Transverse colon (tissue), 4 donors: ENCODE data around the gene TJP2. TPM values are rescaled to one million over a fixed set of nuclear protein-coding genes. Genes with fewer than 3 reads are reported as not detected.

Source experiments
- DNase-seq: peaks from one replicate; pipeline ENCODE4 v3.0.0-alpha.2; 2019
- H3K27ac ChIP-seq, 4 donors: fragments of 200-600 bp; sonication (generic); 2 replicates each; pipeline ENCODE4 v1.5.1; 2016 to 2018; ENCODE audit warnings: inconsistent platforms in 4 of 4
- H3K27me3 ChIP-seq: fragments of 200-600 bp; sonication (generic); 2 replicates; pipeline ENCODE4 v1.5.1; 2017; ENCODE audit warnings: inconsistent platforms
- H3K36me3 ChIP-seq, 4 donors: fragments of 200-600 bp; sonication (generic); 2 replicates each; pipeline ENCODE4 v1.5.1; 2017 to 2019; ENCODE audit warnings: inconsistent platforms in 4 of 4
- H3K4me1 ChIP-seq, 4 donors: fragments of 200-600 bp; sonication (generic); 2 replicates each; pipeline ENCODE4 v1.5.1; 2017 to 2020; ENCODE audit warnings: inconsistent platforms in 4 of 4
- H3K4me3 ChIP-seq, 4 donors: fragments of 200-600 bp; sonication (generic); 1 replicate in 1 of 4; 2 replicates in 3 of 4; pipeline versions ENCODE4 v1.5.1 to v1.6.1; 2017 to 2019; ENCODE audit warnings: inconsistent platforms in 4 of 4
- H3K9me3 ChIP-seq, 2 donors: fragments of 200-600 bp; sonication (generic); 2 replicates each; pipeline ENCODE4 v1.5.1; 2017 to 2019; ENCODE audit warnings: inconsistent platforms in 2 of 2
- EP300 ChIP-seq: sonication (generic); formaldehyde crosslinking; IDR thresholded peaks from one replicate; pipeline ENCODE4 v1.6.1; 2017; ENCODE audit warnings: antibody characterized with exemption, low read depth
- POLR2A ChIP-seq: fragments of 450-650 bp; IDR thresholded peaks from one replicate; pipeline ENCODE4 v1.6.1; 2016; ENCODE audit warnings: antibody characterized with exemption, mild to moderate bottlenecking, moderate library complexity
- POLR2AphosphoS5 ChIP-seq, 3 donors: sonication (generic); formaldehyde crosslinking; IDR thresholded peaks; one replicate each; pipeline ENCODE4 v1.6.1; 2016; ENCODE audit warnings: antibody characterized with exemption in 3 of 3
- WGBS, 2 donors: methylation state at CpG; one replicate each; pipeline ENCODE4 v1.1.5; 2018; ENCODE audit warnings: low coverage in 1 of 2; 5-methylcytosine and 5-hydroxymethylcytosine counted together
- in situ Hi-C, 4 donors: fragments of 200-750 bp; cut with MboI; loops; one replicate each; pipeline versions ENCODE4 v1.15.0 to v1.15.1; 2017; ENCODE audit warnings: low sequenced_read_pairs in 3 of 4, low pct_ligation_motif_present in 1 of 4, low pct_unique_long_range_greater_than_20kb in 1 of 4
- intact Hi-C: fragments of 100-400 bp; cut with DNase I; formaldehyde crosslinking; loops from one replicate; pipeline ENCODE4 v1.15.1; 2023; ENCODE audit warnings: low total_unique reads
- total RNA-seq, 4 donors: library from RNA; depleted of rRNA; stranded (reverse); fragments of >200 nt; gene quantifications; one replicate each; pipeline ENCODE4 v1.1.0, GENCODE V29; 2016
- TF ChIP-seq, protein P1 (sequence below), 5 experiments: fragments of 200-600 bp in 3 of 5; fragments of 450-650 bp in 2 of 5; sonication (generic) in 3 of 5; IDR thresholded peaks; 1 replicate in 2 of 5; 2 replicates in 3 of 5; pipeline ENCODE4 v1.5.1; 2016 to 2017; ENCODE audit warnings: antibody characterized with exemption in 5 of 5, inconsistent platforms in 3 of 5, mild to moderate bottlenecking in 2 of 5, moderate library complexity in 1 of 5

TJP2 gene
- total RNA-seq, 4 donors from 2014 or later = 128 to 282 (median 202) TPM

DNA sequence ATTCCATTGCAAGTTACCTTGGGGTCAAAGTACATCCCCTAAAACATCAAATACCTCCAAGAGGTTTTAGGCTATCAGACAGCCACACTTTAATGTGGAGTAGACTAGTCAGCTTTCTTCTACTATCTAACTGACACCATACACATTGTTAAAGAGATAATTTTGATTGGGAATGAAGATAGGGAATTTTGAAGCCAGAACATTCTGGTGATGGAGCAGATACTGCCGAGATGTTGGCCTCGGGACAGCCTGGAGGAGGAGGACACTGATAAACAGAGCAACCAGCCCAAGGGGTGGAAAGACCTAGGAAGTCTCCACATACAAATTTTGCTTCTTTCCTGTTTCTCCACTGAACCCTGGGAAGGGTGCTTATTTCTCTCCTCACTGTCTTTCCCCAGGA, 14.9 kb downstream of the TJP2 start:
- in situ Hi-C loops (loop anchor here in 1 of 4 donors (25.0 kb wide), 1 partner anchor 127 kb away; no protein-coding TSS in a partner anchor), intact Hi-C loops (no loop called here)
- H3K4me3 ChIP-seq = no peak overlapping the region
- no peak for DNase-seq
- no peaks in the 10 kb centered on the region for H3K36me3 ChIP-seq
- WGBS, 2 donors = 94 to 95% methylated on average over 2 of the region's 2 CpGs
- H3K9me3 ChIP-seq = no peaks in the 10 kb centered on the region
- peaks cover 0 to 17% (median 11%) of the 10 kb centered on the region in 4 donors for H3K4me1 ChIP-seq
- H3K27ac ChIP-seq = no peak overlapping the region
- no peaks in the 10 kb centered on the region for H3K27me3 ChIP-seq
- TF ChIP-seq EP300 = no peak
- no peak for TF ChIP-seq POLR2A
- no peak for TF ChIP-seq POLR2AphosphoS5 (IDR thresholded peaks at IDR 0.05)
- TF ChIP-seq, protein P1, sequence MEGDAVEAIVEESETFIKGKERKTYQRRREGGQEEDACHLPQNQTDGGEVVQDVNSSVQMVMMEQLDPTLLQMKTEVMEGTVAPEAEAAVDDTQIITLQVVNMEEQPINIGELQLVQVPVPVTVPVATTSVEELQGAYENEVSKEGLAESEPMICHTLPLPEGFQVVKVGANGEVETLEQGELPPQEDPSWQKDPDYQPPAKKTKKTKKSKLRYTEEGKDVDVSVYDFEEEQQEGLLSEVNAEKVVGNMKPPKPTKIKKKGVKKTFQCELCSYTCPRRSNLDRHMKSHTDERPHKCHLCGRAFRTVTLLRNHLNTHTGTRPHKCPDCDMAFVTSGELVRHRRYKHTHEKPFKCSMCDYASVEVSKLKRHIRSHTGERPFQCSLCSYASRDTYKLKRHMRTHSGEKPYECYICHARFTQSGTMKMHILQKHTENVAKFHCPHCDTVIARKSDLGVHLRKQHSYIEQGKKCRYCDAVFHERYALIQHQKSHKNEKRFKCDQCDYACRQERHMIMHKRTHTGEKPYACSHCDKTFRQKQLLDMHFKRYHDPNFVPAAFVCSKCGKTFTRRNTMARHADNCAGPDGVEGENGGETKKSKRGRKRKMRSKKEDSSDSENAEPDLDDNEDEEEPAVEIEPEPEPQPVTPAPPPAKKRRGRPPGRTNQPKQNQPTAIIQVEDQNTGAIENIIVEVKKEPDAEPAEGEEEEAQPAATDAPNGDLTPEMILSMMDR (IDR thresholded peaks at IDR 0.05) = no peak

DNA sequence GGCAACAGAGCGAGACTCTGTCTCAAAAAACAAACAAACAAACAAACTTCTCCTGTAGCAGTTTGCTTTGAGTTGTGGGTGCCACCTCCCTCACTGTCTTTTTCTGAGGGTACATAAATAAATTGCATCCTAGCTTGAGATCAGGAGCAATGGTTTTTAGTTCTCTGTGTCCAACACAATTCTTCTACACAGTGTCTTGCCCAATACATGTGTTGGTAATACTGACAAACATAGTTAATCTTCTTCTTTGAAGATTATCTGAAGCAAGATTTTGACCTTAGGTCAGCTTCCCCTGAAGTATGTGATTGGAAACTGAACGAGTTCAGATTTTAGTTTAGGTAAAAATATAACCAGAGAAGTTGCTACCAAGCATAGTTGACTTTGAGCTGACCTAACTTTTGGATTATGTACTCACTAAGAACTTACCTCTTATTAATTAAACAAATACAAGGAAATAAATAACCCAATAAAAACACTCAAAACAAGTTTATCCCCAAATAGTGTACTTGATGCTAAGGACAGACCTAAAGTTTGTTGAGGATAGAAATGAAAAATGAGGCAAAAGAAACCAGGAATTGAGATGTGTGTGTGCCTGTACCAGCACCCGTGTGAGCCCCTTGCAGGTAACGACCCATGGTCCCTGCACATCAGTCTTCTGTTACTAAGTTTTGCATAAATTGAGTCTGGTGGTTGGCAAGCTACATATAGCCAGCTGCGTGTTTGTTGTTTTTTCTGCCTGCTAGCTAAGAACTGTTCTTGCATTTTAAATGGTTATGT, 16.2 kb downstream of the TJP2 start:
- TF ChIP-seq POLR2A (no peak), POLR2AphosphoS5 (IDR thresholded peaks at IDR 0.05) (no peak), EP300 (no peak)
- TF ChIP-seq, protein P1 (IDR thresholded peaks at IDR 0.05) = no peak
- Histone ChIP-seq H3K27ac (no peak overlapping the region), H3K27me3 (no peaks in the 10 kb centered on the region), H3K9me3 (no peaks in the 10 kb centered on the region), H3K4me3 (no peak overlapping the region), H3K36me3 (no peaks in the 10 kb centered on the region), H3K4me1 (peaks cover 0 to 13% (median 11%) of the 10 kb centered on the region in 4 donors)
- intact Hi-C loops = loop anchor here (5.0 kb wide), 1 partner anchor 138 kb away; no protein-coding TSS in a partner anchor
- in situ Hi-C loops = loop anchor here (10.0 to 25.0 kb wide), 2 partner anchors 128 to 135 kb away; no protein-coding TSS in a partner anchor
- WGBS, 2 donors = 50 to 69% methylated on average over 4 to 5 of the region's 5 CpGs
- DNase-seq = no peak

DNA sequence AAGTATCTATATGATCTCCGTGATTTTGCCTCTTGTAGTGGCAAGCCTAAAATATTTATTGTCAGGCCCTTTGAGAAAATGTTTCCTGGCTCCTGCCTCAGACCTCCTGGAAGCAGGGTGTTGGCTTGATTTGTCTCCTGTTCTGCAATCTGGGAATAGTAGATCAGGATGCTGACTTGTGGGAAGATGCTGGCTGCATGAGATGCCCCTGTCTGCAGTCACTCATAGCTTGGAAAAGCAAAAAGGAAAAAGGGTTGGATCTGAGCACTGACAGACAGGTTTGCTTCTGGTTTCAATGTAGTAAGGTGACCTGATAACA, 16.7 kb downstream of the TJP2 start:
- Histone ChIP-seq H3K9me3 (no peaks in the 10 kb centered on the region), H3K27me3 (no peaks in the 10 kb centered on the region), H3K27ac (no peak overlapping the region), H3K4me1 (peaks cover 0 to 13% (median 11%) of the 10 kb centered on the region in 4 donors), H3K4me3 (no peak overlapping the region), H3K36me3 (no peaks in the 10 kb centered on the region)
- no peak for DNase-seq
- intact Hi-C loops (loop anchor here (5.0 kb wide), 1 partner anchor 139 kb away; no protein-coding TSS in a partner anchor), in situ Hi-C loops (loop anchor here (10.0 to 25.0 kb wide), 2 partner anchors 129 to 136 kb away; no protein-coding TSS in a partner anchor)
- TF ChIP-seq, protein P1 (IDR thresholded peaks at IDR 0.05) = no peak
- no peak for TF ChIP-seq POLR2A
- no peak for TF ChIP-seq EP300
- TF ChIP-seq POLR2AphosphoS5 (IDR thresholded peaks at IDR 0.05) = no peak
- 56 to 65% methylated on average over 1 of the region's 1 CpG for WGBS, 2 donors

DNA sequence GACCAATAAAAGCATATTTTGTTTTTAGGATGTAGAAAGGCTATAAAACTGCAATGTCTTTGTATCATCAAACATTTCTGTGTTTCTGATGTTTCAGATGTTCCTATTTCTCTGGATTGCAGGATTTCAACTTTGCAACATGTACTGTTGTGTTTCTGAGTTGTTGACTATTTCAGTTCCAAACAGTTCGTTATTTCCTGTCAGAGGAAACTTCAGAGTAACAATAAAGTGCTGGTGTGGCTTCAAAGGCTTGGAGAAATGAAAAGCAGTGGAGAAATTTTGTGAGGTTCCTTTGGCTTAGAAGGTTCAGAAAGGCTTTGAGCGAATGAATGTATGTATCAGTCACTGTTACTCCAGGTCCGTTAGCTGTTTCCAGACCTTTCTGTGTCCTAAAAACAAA, 17.2 kb downstream of the TJP2 start:
- no peak for DNase-seq
- Histone ChIP-seq H3K4me3 (no peak overlapping the region), H3K9me3 (no peaks in the 10 kb centered on the region), H3K27me3 (no peaks in the 10 kb centered on the region), H3K4me1 (peaks cover 0 to 13% (median 11%) of the 10 kb centered on the region in 4 donors), H3K36me3 (no peaks in the 10 kb centered on the region), H3K27ac (no peak overlapping the region)
- in situ Hi-C loops = loop anchor here (10.0 to 25.0 kb wide), 2 partner anchors 129 to 136 kb away; no protein-coding TSS in a partner anchor
- no peak for TF ChIP-seq POLR2AphosphoS5 (IDR thresholded peaks at IDR 0.05)
- TF ChIP-seq, protein P1 (IDR thresholded peaks at IDR 0.05) = no peak
- TF ChIP-seq EP300 = no peak
- no peak for TF ChIP-seq POLR2A
- 67 to 77% methylated on average over 1 to 3 of the region's 3 CpGs for WGBS, 2 donors
- intact Hi-C loops = loop anchor here (5.0 kb wide), 1 partner anchor 139 kb away; no protein-coding TSS in a partner anchor
